ENCODE data around the gene ALDH3B2.

ALDH3B2 gene

GRCh38 chr11:67699521-67699920, 25.1 kb upstream of the ALDH3B2 start:
- H3K27ac ChIP-seq (ENCODE audit: extremely low read depth, low read depth, low read length) = no peak overlapping the region
- CTCF ChIA-PET = interaction anchor here (0.9 kb wide), 1 partner anchor 26 kb away, joined by 3 read pairs; no protein-coding TSS in a partner anchor
- 0 out of 2 replicates have a peak, but pooled peaks cover 3% of the 10 kb centered on the region for H3K4me1 ChIP-seq (ENCODE audit: control insufficient read depth, insufficient read depth, low read length)
- TF ChIP-seq ZBTB6 (tag by site-specific recombination; IDR thresholded peaks at IDR 0.05) (no peak), PRDM2 (tag by site-specific recombination; IDR thresholded peaks at IDR 0.05; ENCODE audit: borderline replicate concordance) (no peak), ZBTB8A (tag by site-specific recombination; IDR thresholded peaks at IDR 0.05) (no peak), KLF17 (tag by site-specific recombination; IDR thresholded peaks at IDR 0.05) (no peak), SP2 (tag by site-specific recombination; IDR thresholded peaks at IDR 0.05) (no peak), ZNF175 (tag by site-specific recombination; IDR thresholded peaks at IDR 0.05) (no peak), ZNF629 (tag by site-specific recombination; IDR thresholded peaks at IDR 0.05) (no peak), ZNF776 (tag by site-specific recombination; IDR thresholded peaks at IDR 0.05; ENCODE audit: borderline replicate concordance) (no peak), ZNF561 (tag by site-specific recombination; IDR thresholded peaks at IDR 0.05; ENCODE audit: borderline replicate concordance) (no peak), TCF7L2 (IDR thresholded peaks at IDR 0.05; ENCODE audit: borderline replicate concordance, low read depth, low read length) (no peak), OSR2 (tag by site-specific recombination; IDR thresholded peaks at IDR 0.05) (no peak), ZNF221 (tag by site-specific recombination; IDR thresholded peaks at IDR 0.05; ENCODE audit: borderline replicate concordance) (no peak), ZNF830 (tag by site-specific recombination; IDR thresholded peaks at IDR 0.05; ENCODE audit: low read depth) (no peak), ZFP3 (tag by site-specific recombination; IDR thresholded peaks at IDR 0.05; ENCODE audit: low read depth) (no peak), ZNF785 (tag by site-specific recombination; IDR thresholded peaks at IDR 0.05) (no peak), ZNF48 (tag by site-specific recombination; IDR thresholded peaks at IDR 0.05) (no peak), ZNF24 (tag by site-specific recombination; IDR thresholded peaks at IDR 0.05) (no peak)
- no peaks in the 10 kb centered on the region for H3K9me3 ChIP-seq (ENCODE audit: control insufficient read depth, insufficient read depth, low read depth, low read length)
- POLR2A ChIA-PET = no interaction called here
- no peak overlapping the region for H3K4me3 ChIP-seq (ENCODE audit: low read depth, low read length)
- no peaks in the 10 kb centered on the region for H3K36me3 ChIP-seq (ENCODE audit: control insufficient read depth in 2 of 2, insufficient read depth in 1 of 2, low read length in 2 of 2)

- Histone ChIP-seq H3K9me3 (ENCODE audit: control insufficient read depth, insufficient read depth, low read depth, low read length) (no peaks in the 10 kb centered on the region), H3K4me3 (ENCODE audit: low read depth, low read length) (no peak overlapping the region), H3K4me1 (ENCODE audit: control insufficient read depth, insufficient read depth, low read length) (0 out of 2 replicates have a peak, but pooled peaks cover 2% of the 10 kb centered on the region), H3K36me3 (ENCODE audit: control insufficient read depth in 2 of 2, insufficient read depth in 1 of 2, low read length in 2 of 2) (no peaks in the 10 kb centered on the region), H3K27ac (ENCODE audit: extremely low read depth, low read depth, low read length) (no peak overlapping the region)
- POLR2A ChIA-PET = no interaction called here
- CTCF ChIA-PET = no interaction called here
- TF ChIP-seq ZNF114 (tag by site-specific recombination; IDR thresholded peaks at IDR 0.05) (no peak), ZNF639 (tag by site-specific recombination; IDR thresholded peaks at IDR 0.05) (no peak), ZNF239 (tag by site-specific recombination; IDR thresholded peaks at IDR 0.05) (no peak), TSHZ1 (tag by site-specific recombination; IDR thresholded peaks at IDR 0.05; ENCODE audit: borderline replicate concordance) (no peak)
These were observed 23.8 kb upstream of the ALDH3B2 start for GRCh38 chr11:67698247-67698646.
